Astrocyte of the spinal cord (primary cell): ENCODE measurements around the gene DUSP1.
A peak's percentile ranks its signal among the peaks of the same experiment; 100 is the strongest.

Source experiments
- DNase-seq: peaks from one replicate; pipeline ENCODE4 v3.0.0; 2011; ENCODE audit warnings: low read depth, low spot score
- H3K4me3 ChIP-seq: 2 replicates; pipeline ENCODE4 v1.5.1; 2011; ENCODE audit warnings: low read depth, mild to moderate bottlenecking, low read length, moderate library complexity
- CTCF ChIP-seq: IDR thresholded peaks from 2 replicates; pipeline ENCODE4 v1.5.1; 2012; ENCODE audit warnings: low read depth, mild to moderate bottlenecking, low read length, inconsistent platforms
- in situ Hi-C: cut with HindIII; loops from 2 replicates; pipeline ENCODE4 v1.10.0; 2017; ENCODE audit warnings: low sequenced_read_pairs

The DUSP1 gene

GRCh38 chr5:172768098-172768572 lies 2.9 kb downstream of the DUSP1 start:
- no peak for TF ChIP-seq CTCF
- in situ Hi-C loops: no loop called here
- no peak for DNase-seq
- H3K4me3 ChIP-seq: peak overlapping the region; percentile 94

GRCh38 chr5:172766287-172767108 lies 4.5 kb downstream of the DUSP1 start:
- DNase-seq: peak; percentile 94
- in situ Hi-C loops: no loop called here
- TF ChIP-seq CTCF: no peak
- peak overlapping the region; percentile 94 for H3K4me3 ChIP-seq

GRCh38 chr5:172765766-172766286 lies 5.2 kb downstream of the DUSP1 start:
- in situ Hi-C loops: no loop called here

GRCh38 chr5:172764861-172765765 lies 5.9 kb downstream of the DUSP1 start:
- TF ChIP-seq CTCF: no peak
- peak; percentile 100 for DNase-seq
- in situ Hi-C loops: no loop called here
- H3K4me3 ChIP-seq: peak overlapping the region; percentile 30

More at GRCh38 chr5:172765766-172766286, 5.2 kb downstream of the DUSP1 start:
- peak overlapping the region; percentile 94 for H3K4me3 ChIP-seq
- peak; percentile 94 for DNase-seq
- no peak for TF ChIP-seq CTCF

- in situ Hi-C loops: no loop called here
- no peak for DNase-seq
- TF ChIP-seq CTCF: no peak
- H3K4me3 ChIP-seq: no peak overlapping the region
Observed at GRCh38 chr5:172763120-172763464, 7.9 kb downstream of the DUSP1 start.
